ENCODE data around the gene PDZRN3. TPM values are rescaled to one million over a fixed set of nuclear protein-coding genes. Genes with fewer than 3 reads are reported as not detected.
A peak's percentile ranks its signal among the peaks of the same experiment; 100 is the strongest.

PDZRN3 gene
- total and polyA plus RNA-seq, 4 donors = 7.3 to 36.4 (median 16.3) TPM

DNA sequence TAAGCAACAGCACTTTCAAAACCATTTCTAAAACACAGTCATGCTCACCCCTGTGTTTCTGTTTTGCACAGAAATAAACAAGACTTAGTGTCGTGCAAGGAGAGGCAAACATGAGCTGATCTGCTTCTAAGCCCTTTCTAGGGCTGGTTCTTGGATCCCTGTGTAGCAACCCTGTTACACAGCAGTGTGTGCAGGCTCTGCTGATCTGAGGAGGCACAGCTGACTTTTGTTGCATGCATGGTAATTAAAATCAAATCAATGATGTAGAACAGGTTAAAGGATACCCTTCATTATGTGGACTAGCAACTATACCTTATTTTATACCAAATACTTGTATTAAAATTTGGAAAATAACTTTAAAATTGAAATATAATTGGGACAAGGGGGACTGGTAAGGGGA, 234.8 kb downstream of the PDZRN3 start:
- H3K36me3 ChIP-seq (ENCODE audit: control insufficient read depth in 4 of 4, insufficient read depth in 4 of 4, low read length in 4 of 4) = peaks cover 0 to 49% (median 23%) of the 10 kb centered on the region in 4 donors
- peaks cover 0 to 31% (median 0%) of the 10 kb centered on the region in 5 donors for H3K4me1 ChIP-seq (ENCODE audit: control insufficient read depth in 5 of 5, insufficient read depth in 5 of 5, low read length in 5 of 5)
- H3K27ac ChIP-seq (ENCODE audit: low read depth in 1 of 2, low read length in 1 of 2) = peak overlapping the region in 1 of 2 donors; percentile 23
- 52 to 75% methylated on average over 1 of the region's 1 CpG for WGBS, 2 donors
- H3K9ac ChIP-seq (ENCODE audit: insufficient read depth in 1 of 2, low read length in 2 of 2) = no peak overlapping the region
- ATAC-seq (ENCODE audit: insufficient read depth, low FRiP score) = no peak
- DNase-seq = peak; percentile 38 to 82 (median 69)
- TF ChIP-seq, protein P1, sequence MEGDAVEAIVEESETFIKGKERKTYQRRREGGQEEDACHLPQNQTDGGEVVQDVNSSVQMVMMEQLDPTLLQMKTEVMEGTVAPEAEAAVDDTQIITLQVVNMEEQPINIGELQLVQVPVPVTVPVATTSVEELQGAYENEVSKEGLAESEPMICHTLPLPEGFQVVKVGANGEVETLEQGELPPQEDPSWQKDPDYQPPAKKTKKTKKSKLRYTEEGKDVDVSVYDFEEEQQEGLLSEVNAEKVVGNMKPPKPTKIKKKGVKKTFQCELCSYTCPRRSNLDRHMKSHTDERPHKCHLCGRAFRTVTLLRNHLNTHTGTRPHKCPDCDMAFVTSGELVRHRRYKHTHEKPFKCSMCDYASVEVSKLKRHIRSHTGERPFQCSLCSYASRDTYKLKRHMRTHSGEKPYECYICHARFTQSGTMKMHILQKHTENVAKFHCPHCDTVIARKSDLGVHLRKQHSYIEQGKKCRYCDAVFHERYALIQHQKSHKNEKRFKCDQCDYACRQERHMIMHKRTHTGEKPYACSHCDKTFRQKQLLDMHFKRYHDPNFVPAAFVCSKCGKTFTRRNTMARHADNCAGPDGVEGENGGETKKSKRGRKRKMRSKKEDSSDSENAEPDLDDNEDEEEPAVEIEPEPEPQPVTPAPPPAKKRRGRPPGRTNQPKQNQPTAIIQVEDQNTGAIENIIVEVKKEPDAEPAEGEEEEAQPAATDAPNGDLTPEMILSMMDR (IDR thresholded peaks at IDR 0.05; ENCODE audit: control extremely low read depth, extremely low read depth) = no peak
- peaks cover 0 to 5% (median 0%) of the 10 kb centered on the region in 4 donors for H3K9me3 ChIP-seq (ENCODE audit: control insufficient read depth in 4 of 4, insufficient read depth in 3 of 4, low read length in 3 of 4)
- no peak overlapping the region for H3K4me3 ChIP-seq
- no peaks in the 10 kb centered on the region for H3K27me3 ChIP-seq (ENCODE audit: control insufficient read depth in 3 of 3, insufficient read depth in 3 of 3, low read length in 2 of 3)

DNA sequence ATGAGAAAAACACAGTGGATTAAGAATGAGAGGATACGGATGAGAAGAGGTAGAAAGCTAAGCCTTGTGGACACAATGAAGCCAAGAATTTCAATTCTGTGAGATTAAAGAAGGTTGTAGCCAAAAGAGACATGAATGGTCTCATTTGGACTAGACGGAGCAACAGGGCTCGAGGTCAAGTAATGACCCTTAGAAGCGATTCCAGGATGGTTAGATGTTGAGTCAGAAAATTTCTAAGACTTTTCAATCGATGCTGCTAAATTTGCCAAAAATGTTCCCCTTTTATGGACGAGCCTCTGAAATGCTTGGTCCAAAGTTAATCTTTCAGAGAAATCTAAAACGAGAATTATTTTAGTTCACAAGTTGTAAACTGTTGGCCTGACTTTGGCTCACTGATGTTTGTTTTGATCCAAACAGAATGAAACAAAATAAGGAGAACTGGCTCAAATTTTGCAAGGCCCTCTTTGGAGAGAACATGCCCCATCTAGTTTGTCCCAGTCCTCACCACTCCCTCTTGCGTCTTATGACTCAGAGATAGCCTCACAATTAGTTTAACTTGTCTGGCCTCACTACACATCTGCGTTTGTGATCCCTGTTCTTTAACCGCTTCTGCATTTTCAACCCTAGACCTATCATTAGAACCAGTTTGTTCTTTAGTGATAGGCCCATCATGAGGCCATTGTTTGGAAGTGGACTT, 235.5 kb downstream of the PDZRN3 start:
- DNase-seq (peak in 1 of 3 donors; percentile 47), ATAC-seq (ENCODE audit: insufficient read depth, low FRiP score) (no peak)
- H3K4me3 ChIP-seq = no peak overlapping the region
- no peak overlapping the region for H3K9ac ChIP-seq (ENCODE audit: insufficient read depth in 1 of 2, low read length in 2 of 2)
- no peaks in the 10 kb centered on the region for H3K27me3 ChIP-seq (ENCODE audit: control insufficient read depth in 3 of 3, insufficient read depth in 3 of 3, low read length in 2 of 3)
- peaks cover 0 to 29% (median 0%) of the 10 kb centered on the region in 5 donors for H3K4me1 ChIP-seq (ENCODE audit: control insufficient read depth in 5 of 5, insufficient read depth in 5 of 5, low read length in 5 of 5)
- TF ChIP-seq, protein P1 (IDR thresholded peaks at IDR 0.05; ENCODE audit: control extremely low read depth, extremely low read depth) = no peak
- H3K9me3 ChIP-seq (ENCODE audit: control insufficient read depth in 4 of 4, insufficient read depth in 3 of 4, low read length in 3 of 4) = peaks cover 0 to 9% (median 0%) of the 10 kb centered on the region in 4 donors
- WGBS, 2 donors = 78 to 84% methylated on average over 10 of the region's 10 CpGs
- H3K36me3 ChIP-seq (ENCODE audit: control insufficient read depth in 4 of 4, insufficient read depth in 4 of 4, low read length in 4 of 4) = peaks cover 0 to 51% (median 26%) of the 10 kb centered on the region in 4 donors
- peak overlapping the region in 1 of 2 donors; percentile 23 for H3K27ac ChIP-seq (ENCODE audit: low read depth in 1 of 2, low read length in 1 of 2)

DNA sequence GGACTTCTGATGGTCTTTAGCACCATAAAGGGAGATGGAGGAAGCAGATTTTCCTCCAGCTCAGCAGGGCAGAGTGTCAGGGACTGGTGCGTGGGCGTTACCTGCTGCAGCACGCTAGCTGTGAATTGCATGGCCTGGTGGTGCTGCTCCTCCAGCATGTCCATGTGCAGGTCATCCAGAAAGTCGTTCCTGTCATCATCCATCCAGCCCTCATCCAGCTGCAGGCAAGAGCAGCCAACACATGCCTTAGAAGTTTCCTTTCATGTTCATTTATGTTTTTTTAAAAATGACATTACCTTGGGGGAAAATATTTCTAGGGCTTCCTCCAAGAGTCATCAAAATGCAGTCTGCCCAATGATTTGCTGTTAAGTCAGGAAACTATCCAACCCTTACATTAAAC, 239.2 kb downstream of the PDZRN3 start:
- Histone ChIP-seq H3K4me1 (ENCODE audit: control insufficient read depth in 5 of 5, insufficient read depth in 5 of 5, low read length in 5 of 5) (peaks cover 0 to 19% (median 0%) of the 10 kb centered on the region in 5 donors), H3K9ac (ENCODE audit: insufficient read depth in 1 of 2, low read length in 2 of 2) (no peak overlapping the region), H3K9me3 (ENCODE audit: control insufficient read depth in 4 of 4, insufficient read depth in 3 of 4, low read length in 3 of 4) (peaks cover 0 to 11% (median 0%) of the 10 kb centered on the region in 4 donors), H3K36me3 (ENCODE audit: control insufficient read depth in 4 of 4, insufficient read depth in 4 of 4, low read length in 4 of 4) (peaks cover 2 to 55% (median 29%) of the 10 kb centered on the region in 4 donors), H3K27ac (ENCODE audit: low read depth in 1 of 2, low read length in 1 of 2) (no peak overlapping the region), H3K4me3 (no peak overlapping the region), H3K27me3 (ENCODE audit: control insufficient read depth in 3 of 3, insufficient read depth in 3 of 3, low read length in 2 of 3) (no peaks in the 10 kb centered on the region)
- ATAC-seq (ENCODE audit: insufficient read depth, low FRiP score) = no peak
- WGBS, 2 donors = 80 to 90% methylated on average over 4 of the region's 4 CpGs
- TF ChIP-seq, protein P1 (IDR thresholded peaks at IDR 0.05; ENCODE audit: control extremely low read depth, extremely low read depth) = no peak
- DNase-seq = no peak
